Measurements from ENCODE around the gene PAXX.
A peak's percentile ranks its signal among the peaks of the same experiment; 100 is the strongest.

Gene PAXX

DNA sequence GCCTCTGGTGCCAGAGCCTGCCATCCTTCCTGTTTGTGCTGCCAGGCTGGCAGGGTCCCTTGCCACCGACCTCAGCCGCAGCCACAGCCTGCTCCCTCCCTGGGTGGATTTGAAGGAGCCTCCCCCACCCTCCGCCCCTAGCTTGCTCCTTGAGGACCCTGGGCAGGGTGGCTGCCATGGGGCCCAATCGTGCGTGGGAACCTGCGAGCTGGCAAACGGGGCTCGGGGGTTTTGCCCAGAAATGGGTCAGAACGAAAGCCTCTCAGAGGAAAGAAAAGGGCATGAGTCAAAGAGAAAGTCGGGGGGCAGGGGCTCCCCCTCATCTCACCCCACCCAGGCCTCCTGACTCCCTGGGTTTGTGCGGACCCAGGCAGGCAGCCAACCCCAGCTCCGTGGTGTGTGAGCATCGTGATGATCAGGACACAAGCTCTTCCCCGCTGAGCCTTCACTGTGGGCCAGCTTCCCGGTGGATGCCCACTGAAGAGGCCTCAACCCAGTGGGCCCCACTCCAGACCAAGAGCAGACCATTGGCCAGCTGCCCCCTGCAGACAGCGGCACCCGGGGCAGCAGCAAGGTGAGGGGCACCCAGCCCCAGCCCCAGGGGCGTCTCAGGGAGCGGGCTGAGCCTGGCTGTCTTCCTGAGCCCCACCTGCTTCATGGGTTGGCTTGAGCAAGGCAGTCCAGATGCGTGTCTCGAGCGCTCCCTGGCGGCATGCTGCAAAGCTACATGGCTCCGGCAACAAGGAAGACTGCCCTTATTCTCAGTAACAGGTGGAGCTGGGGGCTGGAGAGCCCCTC, 42.7 kb downstream of the PAXX start:
- H3K4me3 ChIP-seq (ENCODE audit: low read depth, low read length) = no peak overlapping the region
- POLR2A ChIA-PET = interaction anchor here (0.6 to 2.2 kb wide), 7 partner anchors 12 to 188 kb away, joined by 3 to 13 read pairs (median 3); partner anchors contain the start of gene MAN1B1
- TF ChIP-seq, protein P1, sequence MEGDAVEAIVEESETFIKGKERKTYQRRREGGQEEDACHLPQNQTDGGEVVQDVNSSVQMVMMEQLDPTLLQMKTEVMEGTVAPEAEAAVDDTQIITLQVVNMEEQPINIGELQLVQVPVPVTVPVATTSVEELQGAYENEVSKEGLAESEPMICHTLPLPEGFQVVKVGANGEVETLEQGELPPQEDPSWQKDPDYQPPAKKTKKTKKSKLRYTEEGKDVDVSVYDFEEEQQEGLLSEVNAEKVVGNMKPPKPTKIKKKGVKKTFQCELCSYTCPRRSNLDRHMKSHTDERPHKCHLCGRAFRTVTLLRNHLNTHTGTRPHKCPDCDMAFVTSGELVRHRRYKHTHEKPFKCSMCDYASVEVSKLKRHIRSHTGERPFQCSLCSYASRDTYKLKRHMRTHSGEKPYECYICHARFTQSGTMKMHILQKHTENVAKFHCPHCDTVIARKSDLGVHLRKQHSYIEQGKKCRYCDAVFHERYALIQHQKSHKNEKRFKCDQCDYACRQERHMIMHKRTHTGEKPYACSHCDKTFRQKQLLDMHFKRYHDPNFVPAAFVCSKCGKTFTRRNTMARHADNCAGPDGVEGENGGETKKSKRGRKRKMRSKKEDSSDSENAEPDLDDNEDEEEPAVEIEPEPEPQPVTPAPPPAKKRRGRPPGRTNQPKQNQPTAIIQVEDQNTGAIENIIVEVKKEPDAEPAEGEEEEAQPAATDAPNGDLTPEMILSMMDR (IDR thresholded peaks at IDR 0.05; ENCODE audit: insufficient read depth, low read length, missing control alignments) = peak; percentile 96
- peak; percentile 31 for DNase-seq (ENCODE audit: low read depth, low spot score)
- CTCF ChIA-PET = interaction anchor here (0.6 to 14.2 kb wide), 48 partner anchors 9 to 262 kb away, joined by 3 to 310 read pairs (median 4); partner anchors contain the start of genes AJM1, C8G, CCDC183 and ENTPD2

DNA sequence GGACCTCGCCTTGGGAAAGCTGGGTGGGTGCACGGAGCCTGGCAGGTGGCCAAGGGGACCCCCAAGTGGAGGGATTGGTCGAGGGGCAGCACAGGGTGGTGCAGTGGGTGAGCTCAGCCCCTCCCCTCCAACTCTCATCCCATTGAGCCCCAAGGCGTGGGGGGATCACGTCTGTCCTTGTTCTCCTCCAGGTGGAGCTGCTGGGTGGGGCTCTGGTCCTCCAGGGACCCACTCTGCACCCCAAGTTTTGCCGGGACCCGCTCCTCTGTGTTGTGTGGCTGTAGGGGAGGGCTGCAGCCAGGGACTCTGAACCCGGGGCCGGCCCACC, 43.2 kb downstream of the PAXX start:
- TF ChIP-seq, protein P1 (IDR thresholded peaks at IDR 0.05; ENCODE audit: insufficient read depth, low read length, missing control alignments) = no peak
- no peak overlapping the region for H3K4me3 ChIP-seq (ENCODE audit: low read depth, low read length)
- POLR2A ChIA-PET = interaction anchor here (0.6 to 2.2 kb wide), 6 partner anchors 11 to 189 kb away, joined by 3 to 13 read pairs (median 3); partner anchors contain the start of gene MAN1B1
- DNase-seq (ENCODE audit: low read depth, low spot score) = no peak
- CTCF ChIA-PET = interaction anchor here (0.6 to 14.2 kb wide), 42 partner anchors 9 to 248 kb away, joined by 3 to 310 read pairs (median 4); partner anchors contain the start of genes AJM1, C8G, CCDC183 and ENTPD2

DNA sequence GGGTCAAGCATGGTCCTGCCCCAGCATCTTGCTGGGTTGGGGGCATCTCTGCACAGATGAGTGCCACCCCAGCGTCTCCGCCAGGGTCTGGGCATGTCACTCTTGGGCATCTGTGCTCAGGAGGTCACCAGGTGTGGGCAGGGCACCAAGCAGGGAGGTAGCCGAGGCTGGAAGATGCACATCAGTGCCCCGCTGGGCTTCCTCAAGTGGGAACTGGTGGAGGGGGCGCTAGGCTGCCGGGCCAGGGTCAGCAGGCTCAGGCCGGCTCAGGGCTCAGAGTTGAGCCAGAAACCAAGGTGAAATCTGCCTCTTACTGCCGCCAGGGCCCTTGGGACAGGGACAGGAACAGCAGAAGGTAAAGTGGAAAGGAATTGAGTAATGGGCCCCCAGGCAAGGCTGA, 43.7 kb downstream of the PAXX start:
- ChIA-PET POLR2A (interaction anchor here (1.1 to 2.2 kb wide), 3 partner anchors 11 to 189 kb away, joined by 3 to 13 read pairs (median 3); no protein-coding TSS in a partner anchor), CTCF (interaction anchor here (0.6 to 14.2 kb wide), 32 partner anchors 8 to 257 kb away, joined by 3 to 310 read pairs (median 4); partner anchors contain the start of genes AJM1, C8G, ENTPD2 and FBXW5)
- H3K4me3 ChIP-seq (ENCODE audit: low read depth, low read length) = no peak overlapping the region

DNA sequence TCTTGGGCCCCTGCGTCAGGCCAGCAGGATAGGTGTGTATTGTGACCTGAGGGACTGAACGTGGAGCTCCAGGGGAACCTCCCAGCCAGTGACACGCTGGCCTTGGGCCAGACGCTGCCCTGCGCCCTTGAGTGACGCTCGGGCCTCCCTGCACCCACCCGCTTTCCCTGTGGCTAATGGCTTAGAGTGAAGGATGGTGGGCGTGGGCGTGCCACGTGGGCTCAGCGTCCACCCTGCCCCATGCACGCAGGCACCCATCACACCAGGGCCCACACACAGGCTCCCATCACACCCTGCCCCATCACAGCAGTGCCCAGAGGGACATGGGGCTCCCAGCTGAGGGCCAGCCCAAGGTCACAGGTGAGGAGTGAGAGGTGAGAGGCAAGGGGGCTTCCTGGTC, 44.8 kb downstream of the PAXX start:
- ChIA-PET POLR2A (no interaction called here), CTCF (interaction anchor here (1.6 to 14.2 kb wide), 8 partner anchors 8 to 254 kb away, joined by 4 to 310 read pairs (median 68); partner anchors contain the start of genes AJM1, C8G, ENTPD2 and FBXW5)
- DNase-seq (ENCODE audit: low read depth, low spot score) = no peak
- TF ChIP-seq, protein P1 (IDR thresholded peaks at IDR 0.05; ENCODE audit: insufficient read depth, low read length, missing control alignments) = no peak
- H3K4me3 ChIP-seq (ENCODE audit: low read depth, low read length) = no peak overlapping the region

More for the DNA sequence above, 43.7 kb downstream of the PAXX start:
- TF ChIP-seq, protein P1 (IDR thresholded peaks at IDR 0.05; ENCODE audit: insufficient read depth, low read length, missing control alignments) = no peak
- DNase-seq (ENCODE audit: low read depth, low spot score) = no peak

DNA sequence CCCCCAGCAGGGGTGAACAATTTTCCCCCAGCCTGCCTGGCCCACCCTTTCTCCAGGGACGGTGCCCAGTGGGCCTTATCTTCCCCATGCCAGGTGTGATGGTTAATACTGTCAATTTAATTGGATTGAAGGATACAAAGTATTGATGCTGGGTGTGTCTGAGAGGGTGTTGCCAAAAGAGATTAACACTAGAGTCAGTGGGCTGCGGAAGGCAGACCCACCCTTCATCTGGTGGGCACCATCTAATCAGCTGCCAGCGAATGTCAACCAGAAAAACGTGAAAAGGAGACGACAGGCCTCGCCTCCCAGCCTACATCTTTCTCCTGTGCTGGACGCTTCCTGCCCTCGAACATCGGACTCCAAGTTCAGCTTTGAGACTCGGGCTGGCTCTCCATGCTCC, 45.3 kb downstream of the PAXX start:
- CTCF ChIA-PET = interaction anchor here (1.6 to 14.2 kb wide), 8 partner anchors 8 to 254 kb away, joined by 4 to 310 read pairs (median 68); partner anchors contain the start of genes AJM1, C8G, ENTPD2 and FBXW5
- no peak overlapping the region for H3K4me3 ChIP-seq (ENCODE audit: low read depth, low read length)
- TF ChIP-seq, protein P1 (IDR thresholded peaks at IDR 0.05; ENCODE audit: insufficient read depth, low read length, missing control alignments) = no peak

DNA sequence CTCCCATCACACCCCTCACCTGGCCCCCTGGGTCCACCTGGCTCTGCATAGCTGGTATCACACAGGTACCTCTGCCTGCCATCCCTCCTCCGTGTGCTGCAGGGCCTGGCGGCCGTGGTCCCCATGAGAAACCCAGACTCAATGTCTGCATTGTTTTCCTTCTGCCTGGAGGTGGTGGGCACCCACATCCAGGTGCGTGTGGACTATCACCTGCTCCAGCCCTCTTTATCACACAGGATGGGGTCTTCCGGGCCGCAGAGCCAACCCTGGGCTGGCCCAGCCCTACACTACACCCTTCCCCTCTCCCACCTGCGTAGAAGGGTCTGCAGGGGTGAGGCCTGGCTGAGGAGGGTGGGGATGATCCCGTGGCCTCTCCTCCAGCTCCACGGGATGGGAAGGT, 46.7 kb downstream of the PAXX start:
- ChIA-PET CTCF (interaction anchor here (1.3 to 6.6 kb wide), 6 partner anchors 8 to 251 kb away, joined by 3 to 148 read pairs (median 68); partner anchors contain the start of genes C8G, FBXW5, NPDC1 and TMEM141), POLR2A (no interaction called here)
- TF ChIP-seq, protein P1 (IDR thresholded peaks at IDR 0.05; ENCODE audit: insufficient read depth, low read length, missing control alignments) = no peak
- no peak overlapping the region for H3K4me3 ChIP-seq (ENCODE audit: low read depth, low read length)
- no peak for DNase-seq (ENCODE audit: low read depth, low spot score)

More for the DNA sequence above, 45.3 kb downstream of the PAXX start:
- DNase-seq (ENCODE audit: low read depth, low spot score) = no peak
- POLR2A ChIA-PET = no interaction called here

Data from AG04449 (cell line).